SK-N-SH (cell line): Measurements from ENCODE around the gene SACM1L.

Source experiments
- CTCF ChIP-seq: fragments of 200-600 bp; sonication (generic); IDR thresholded peaks from 2 replicates; pipeline ENCODE4 v1.6.1; 2017; ENCODE audit warnings: antibody characterized with exemption, mild to moderate bottlenecking, moderate library complexity
- EZH2phosphoT487 ChIP-seq: fragments of 200-600 bp; sonication (generic); IDR thresholded peaks from 2 replicates; pipeline ENCODE4 v1.6.1; 2017; ENCODE audit warnings: low read depth, mixed run types, mild to moderate bottlenecking, antibody characterized with exemption, moderate library complexity, borderline replicate concordance
- FOXM1 ChIP-seq: IDR thresholded peaks from 2 replicates; pipeline ENCODE4 v1.4.0; 2012; ENCODE audit warnings: low read depth, mild to moderate bottlenecking
- GATA2 ChIP-seq: sonication (generic); formaldehyde crosslinking; IDR thresholded peaks from 2 replicates; pipeline ENCODE4 v1.5.0; 2020; ENCODE audit warnings: mild to moderate bottlenecking, missing genetic modification reagents
- NRF1 ChIP-seq: IDR thresholded peaks from 2 replicates; pipeline ENCODE4 v1.6.1; 2012; ENCODE audit warnings: low read depth, mild to moderate bottlenecking, low read length
- SMC3 ChIP-seq: IDR thresholded peaks from 2 replicates; pipeline ENCODE4 v1.6.1; 2012; ENCODE audit warnings: low read depth, low read length, improper control_type of control experiment

GRCh38 chr3:45719655-45720487, 30.7 kb downstream of the SACM1L start:
- TF ChIP-seq NRF1 (no peak), GATA2 (CRISPR knock-in tag) (no peak), FOXM1 (no peak), EZH2phosphoT487 (no peak), SMC3 (no peak), CTCF (no peak)
